Measurements from ENCODE around the gene ALG14. TPM values are rescaled to one million over a fixed set of nuclear protein-coding genes. Genes with fewer than 3 reads are reported as not detected.

ALG14 gene
- total and polyA plus RNA-seq, 4 donors, result 1.0 to 16.6 (median 1.9) TPM

DNA sequence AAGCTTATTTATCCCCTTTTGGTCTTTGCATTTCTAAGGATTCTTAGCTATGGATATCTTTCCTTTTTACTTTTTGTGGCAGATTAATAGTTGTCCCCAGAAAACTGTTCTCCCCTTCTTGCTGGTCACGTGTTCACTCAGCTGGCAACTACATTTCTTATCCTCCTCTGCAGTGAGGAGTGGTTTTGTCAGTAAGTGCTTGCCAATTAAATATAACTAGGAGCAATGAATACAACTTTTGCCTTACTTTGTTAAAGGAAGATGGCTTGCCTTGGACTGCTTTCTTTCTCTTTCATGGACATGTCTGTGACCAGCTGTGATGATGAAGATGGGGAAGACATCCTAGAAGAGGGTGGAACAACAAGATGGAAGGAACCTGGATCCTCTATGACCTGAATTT is 15.6 kb upstream of the ALG14 start:
- Histone ChIP-seq H3K27me3 (ENCODE audit: control insufficient read depth in 4 of 4, insufficient read depth in 4 of 4, low read length in 3 of 4) (no peaks in the 10 kb centered on the region), H3K4me3 (ENCODE audit: low read depth in 1 of 3, low read length in 3 of 3) (no peak overlapping the region), H3K36me3 (ENCODE audit: control insufficient read depth in 4 of 4, insufficient read depth in 3 of 4, low read depth in 1 of 4, low read length in 3 of 4) (no peaks in the 10 kb centered on the region), H3K9me3 (ENCODE audit: control insufficient read depth in 4 of 4, low read length in 3 of 4) (no peaks in the 10 kb centered on the region), H3K4me1 (ENCODE audit: control insufficient read depth in 4 of 4, insufficient read depth in 4 of 4, low read length in 3 of 4) (peaks cover 0 to 6% (median 4%) of the 10 kb centered on the region in 4 donors), H3K9ac (ENCODE audit: low read depth in 1 of 2, low read length in 2 of 2) (no peak overlapping the region), H3K27ac (ENCODE audit: low read depth in 1 of 2, low read length in 2 of 2) (no peak overlapping the region)
- no peak for TF ChIP-seq TAF1 (conservative IDR thresholded peaks at IDR 0.05)
- TF ChIP-seq, protein P1, sequence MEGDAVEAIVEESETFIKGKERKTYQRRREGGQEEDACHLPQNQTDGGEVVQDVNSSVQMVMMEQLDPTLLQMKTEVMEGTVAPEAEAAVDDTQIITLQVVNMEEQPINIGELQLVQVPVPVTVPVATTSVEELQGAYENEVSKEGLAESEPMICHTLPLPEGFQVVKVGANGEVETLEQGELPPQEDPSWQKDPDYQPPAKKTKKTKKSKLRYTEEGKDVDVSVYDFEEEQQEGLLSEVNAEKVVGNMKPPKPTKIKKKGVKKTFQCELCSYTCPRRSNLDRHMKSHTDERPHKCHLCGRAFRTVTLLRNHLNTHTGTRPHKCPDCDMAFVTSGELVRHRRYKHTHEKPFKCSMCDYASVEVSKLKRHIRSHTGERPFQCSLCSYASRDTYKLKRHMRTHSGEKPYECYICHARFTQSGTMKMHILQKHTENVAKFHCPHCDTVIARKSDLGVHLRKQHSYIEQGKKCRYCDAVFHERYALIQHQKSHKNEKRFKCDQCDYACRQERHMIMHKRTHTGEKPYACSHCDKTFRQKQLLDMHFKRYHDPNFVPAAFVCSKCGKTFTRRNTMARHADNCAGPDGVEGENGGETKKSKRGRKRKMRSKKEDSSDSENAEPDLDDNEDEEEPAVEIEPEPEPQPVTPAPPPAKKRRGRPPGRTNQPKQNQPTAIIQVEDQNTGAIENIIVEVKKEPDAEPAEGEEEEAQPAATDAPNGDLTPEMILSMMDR (IDR thresholded peaks at IDR 0.05; ENCODE audit: low read depth, low read length, missing input control), result no peak
- no peak for TF ChIP-seq HNF4A (conservative IDR thresholded peaks at IDR 0.05)
- no peak for TF ChIP-seq NR2F2 (IDR thresholded peaks at IDR 0.05)
- no peak for TF ChIP-seq SP1 (IDR thresholded peaks at IDR 0.05)
- TF ChIP-seq FOXA1 (IDR thresholded peaks at IDR 0.05), result no peak
- TF ChIP-seq YY1 (IDR thresholded peaks at IDR 0.05), result no peak
- TF ChIP-seq, protein P2, sequence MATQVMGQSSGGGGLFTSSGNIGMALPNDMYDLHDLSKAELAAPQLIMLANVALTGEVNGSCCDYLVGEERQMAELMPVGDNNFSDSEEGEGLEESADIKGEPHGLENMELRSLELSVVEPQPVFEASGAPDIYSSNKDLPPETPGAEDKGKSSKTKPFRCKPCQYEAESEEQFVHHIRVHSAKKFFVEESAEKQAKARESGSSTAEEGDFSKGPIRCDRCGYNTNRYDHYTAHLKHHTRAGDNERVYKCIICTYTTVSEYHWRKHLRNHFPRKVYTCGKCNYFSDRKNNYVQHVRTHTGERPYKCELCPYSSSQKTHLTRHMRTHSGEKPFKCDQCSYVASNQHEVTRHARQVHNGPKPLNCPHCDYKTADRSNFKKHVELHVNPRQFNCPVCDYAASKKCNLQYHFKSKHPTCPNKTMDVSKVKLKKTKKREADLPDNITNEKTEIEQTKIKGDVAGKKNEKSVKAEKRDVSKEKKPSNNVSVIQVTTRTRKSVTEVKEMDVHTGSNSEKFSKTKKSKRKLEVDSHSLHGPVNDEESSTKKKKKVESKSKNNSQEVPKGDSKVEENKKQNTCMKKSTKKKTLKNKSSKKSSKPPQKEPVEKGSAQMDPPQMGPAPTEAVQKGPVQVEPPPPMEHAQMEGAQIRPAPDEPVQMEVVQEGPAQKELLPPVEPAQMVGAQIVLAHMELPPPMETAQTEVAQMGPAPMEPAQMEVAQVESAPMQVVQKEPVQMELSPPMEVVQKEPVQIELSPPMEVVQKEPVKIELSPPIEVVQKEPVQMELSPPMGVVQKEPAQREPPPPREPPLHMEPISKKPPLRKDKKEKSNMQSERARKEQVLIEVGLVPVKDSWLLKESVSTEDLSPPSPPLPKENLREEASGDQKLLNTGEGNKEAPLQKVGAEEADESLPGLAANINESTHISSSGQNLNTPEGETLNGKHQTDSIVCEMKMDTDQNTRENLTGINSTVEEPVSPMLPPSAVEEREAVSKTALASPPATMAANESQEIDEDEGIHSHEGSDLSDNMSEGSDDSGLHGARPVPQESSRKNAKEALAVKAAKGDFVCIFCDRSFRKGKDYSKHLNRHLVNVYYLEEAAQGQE (IDR thresholded peaks at IDR 0.05), result no peak
- no peak for TF ChIP-seq RXRA (IDR thresholded peaks at IDR 0.05)
- TF ChIP-seq, protein P3, sequence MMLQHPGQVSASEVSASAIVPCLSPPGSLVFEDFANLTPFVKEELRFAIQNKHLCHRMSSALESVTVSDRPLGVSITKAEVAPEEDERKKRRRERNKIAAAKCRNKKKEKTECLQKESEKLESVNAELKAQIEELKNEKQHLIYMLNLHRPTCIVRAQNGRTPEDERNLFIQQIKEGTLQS (IDR thresholded peaks at IDR 0.05), result no peak
- 95% methylated on average over 1 of the region's 1 CpG for WGBS
- DNase-seq (ENCODE audit: low spot score), result no peak

DNA sequence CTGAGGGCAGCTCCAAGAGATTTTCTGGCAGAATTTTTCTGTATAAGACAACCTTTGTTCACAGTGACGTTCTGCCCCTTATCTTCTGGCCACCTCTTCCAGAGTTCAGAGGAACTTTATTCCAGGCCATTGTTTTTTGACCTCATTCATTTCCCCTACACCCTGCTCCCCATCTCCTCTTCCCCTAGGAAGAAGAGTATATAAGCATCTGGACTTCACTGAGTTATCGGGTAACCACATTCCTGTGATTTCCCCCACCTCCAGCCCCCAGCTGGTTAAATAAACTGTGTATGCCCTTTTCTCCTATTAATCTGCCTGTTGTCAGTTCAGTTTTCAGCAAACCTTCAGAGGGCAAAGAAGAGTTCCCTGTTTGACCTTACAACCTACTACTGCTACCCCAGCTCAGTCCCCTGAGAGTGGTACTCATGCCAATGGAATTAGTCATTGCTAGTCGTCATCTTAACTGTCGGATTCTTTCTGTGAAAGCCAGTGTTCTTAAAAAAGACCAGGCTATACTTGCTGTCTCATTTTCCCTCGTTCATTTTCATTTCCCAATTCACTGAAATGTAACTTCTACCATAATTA is 14.3 kb upstream of the ALG14 start:
- H3K27ac ChIP-seq (ENCODE audit: low read depth in 1 of 2, low read length in 2 of 2), result peak overlapping the region; percentile 18 to 62
- TF ChIP-seq YY1 (IDR thresholded peaks at IDR 0.05), result peak; percentile 28
- TF ChIP-seq RXRA (IDR thresholded peaks at IDR 0.05), result peak; percentile 68 to 79
- TF ChIP-seq, protein P2 (IDR thresholded peaks at IDR 0.05), result no peak
- TF ChIP-seq, protein P4, sequence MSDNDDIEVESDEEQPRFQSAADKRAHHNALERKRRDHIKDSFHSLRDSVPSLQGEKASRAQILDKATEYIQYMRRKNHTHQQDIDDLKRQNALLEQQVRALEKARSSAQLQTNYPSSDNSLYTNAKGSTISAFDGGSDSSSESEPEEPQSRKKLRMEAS (IDR thresholded peaks at IDR 0.05), result peak; percentile 20
- peak; percentile 88 for TF ChIP-seq NR2F2 (IDR thresholded peaks at IDR 0.05)
- no peak for TF ChIP-seq GABPA (IDR thresholded peaks at IDR 0.05 in 1 of 2, conservative IDR thresholded peaks at IDR 0.05 in 1 of 2)
- TF ChIP-seq, protein P3 (IDR thresholded peaks at IDR 0.05), result peak; percentile 43
- no peak for TF ChIP-seq TAF1 (conservative IDR thresholded peaks at IDR 0.05)
- no peak for TF ChIP-seq EGR1 (IDR thresholded peaks at IDR 0.05; ENCODE audit: low read depth in 2 of 2)
- peak; percentile 77 to 79 for TF ChIP-seq JUND (IDR thresholded peaks at IDR 0.05)
- TF ChIP-seq FOXA1 (IDR thresholded peaks at IDR 0.05), result no peak
- TF ChIP-seq SP1 (IDR thresholded peaks at IDR 0.05), result peak; percentile 63
- peak; percentile 32 to 65 for TF ChIP-seq HNF4A (conservative IDR thresholded peaks at IDR 0.05)
- TF ChIP-seq RAD21 (IDR thresholded peaks at IDR 0.05), result peak in 1 of 2 donors; percentile 23

More for the DNA sequence above, 14.3 kb upstream of the ALG14 start:
- no peaks in the 10 kb centered on the region for H3K27me3 ChIP-seq (ENCODE audit: control insufficient read depth in 4 of 4, insufficient read depth in 4 of 4, low read length in 3 of 4)
- no peak overlapping the region for H3K4me3 ChIP-seq (ENCODE audit: low read depth in 1 of 3, low read length in 3 of 3)
- H3K9me3 ChIP-seq (ENCODE audit: control insufficient read depth in 4 of 4, low read length in 3 of 4), result no peaks in the 10 kb centered on the region
- H3K36me3 ChIP-seq (ENCODE audit: control insufficient read depth in 4 of 4, insufficient read depth in 3 of 4, low read depth in 1 of 4, low read length in 3 of 4), result no peaks in the 10 kb centered on the region
- H3K4me1 ChIP-seq (ENCODE audit: control insufficient read depth in 4 of 4, insufficient read depth in 4 of 4, low read length in 3 of 4), result peaks cover 0 to 6% (median 4%) of the 10 kb centered on the region in 4 donors
- H3K9ac ChIP-seq (ENCODE audit: low read depth in 1 of 2, low read length in 2 of 2), result no peak overlapping the region
- WGBS, result 42% methylated on average over 5 of the region's 5 CpGs
- DNase-seq (ENCODE audit: low spot score), result no peak
